Measurements from ENCODE around the gene TMEM125.

Gene TMEM125

GRCh38 chr1:43313771-43314170, 44.0 kb downstream of the TMEM125 start:
- DNase-seq: no peak

- no peak for DNase-seq
These were observed 44.5 kb downstream of the TMEM125 start for GRCh38 chr1:43314233-43314632.

- no peak for DNase-seq
These were observed 45.7 kb downstream of the TMEM125 start for GRCh38 chr1:43315481-43315880.

GRCh38 chr1:43315963-43316737, 46.4 kb downstream of the TMEM125 start:
- no peak for DNase-seq

- DNase-seq: no peak
These were observed 47.1 kb downstream of the TMEM125 start for GRCh38 chr1:43316738-43317520.

GRCh38 chr1:43317817-43318471, 48.2 kb downstream of the TMEM125 start:
- no peak for DNase-seq

GRCh38 chr1:43318831-43319230, 49.0 kb downstream of the TMEM125 start:
- no peak for DNase-seq

GRCh38 chr1:43319288-43319687, 49.5 kb downstream of the TMEM125 start:
- no peak for DNase-seq

- no peak for DNase-seq
These were observed 50.0 kb downstream of the TMEM125 start for GRCh38 chr1:43319766-43320165.

- DNase-seq: no peak
These were observed 51.6 kb downstream of the TMEM125 start for GRCh38 chr1:43321331-43321891.

GRCh38 chr1:43322506-43322905, 52.7 kb downstream of the TMEM125 start:
- DNase-seq: no peak
